Breast epithelium (tissue), 3 donors: Measurements from ENCODE around the gene SERPINA3.

Experiments used
- CTCF ChIP-seq, 3 donors: fragments of 450-650 bp; IDR thresholded peaks; one replicate each; pipeline ENCODE4 v1.5.1; 2016 to 2017; ENCODE audit warnings: antibody characterized with exemption in 3 of 3, mild to moderate bottlenecking in 3 of 3, moderate library complexity in 3 of 3
- POLR2AphosphoS5 ChIP-seq, 3 donors: sonication (generic); formaldehyde crosslinking; IDR thresholded peaks; one replicate each; pipeline ENCODE4 v1.6.1; 2017; ENCODE audit warnings: antibody characterized with exemption in 3 of 3

GRCh38 chr14:94597788-94598187 lies 14.4 kb upstream of the SERPINA3 start:
- TF ChIP-seq CTCF (IDR thresholded peaks at IDR 0.05) (no peak), POLR2AphosphoS5 (IDR thresholded peaks at IDR 0.05) (no peak)
